CMK (cell line): ENCODE results near the gene PANX2.
"Not testable (repeated sequence)": the region's sequence is repeated elsewhere in the genome, so short reads cannot be mapped to it uniquely, and the experiment has no call there.

Experiments
- DNase-seq: peaks from one replicate; pipeline ENCODE4 v3.0.0-alpha.2; 2010; ENCODE audit warnings: low read depth

Gene PANX2

GRCh38 chr22:50199829-50200460 lies 29.4 kb downstream of the PANX2 start:
- no peak for DNase-seq

- no peak for DNase-seq
Observed at GRCh38 chr22:50200461-50201190, 30.1 kb downstream of the PANX2 start, which contains the start of gene SELENOO. TSS of gene SELENOO (plus strand) at chr22:50201011. CDS start at chr22:50201037, 26 bp downstream.

- DNase-seq = no peak
Observed at GRCh38 chr22:50201191-50202129, 30.9 kb downstream of the PANX2 start.

GRCh38 chr22:50202130-50202666 lies 31.7 kb downstream of the PANX2 start:
- no peak for DNase-seq

GRCh38 chr22:50203288-50203687 lies 32.8 kb downstream of the PANX2 start:
- DNase-seq = no peak

GRCh38 chr22:50204571-50204970 lies 34.0 kb downstream of the PANX2 start:
- DNase-seq = no peak

- not testable (repeated sequence) for DNase-seq
Observed at GRCh38 chr22:50204998-50205397, 34.5 kb downstream of the PANX2 start.

GRCh38 chr22:50205781-50206569 lies 35.4 kb downstream of the PANX2 start:
- no peak for DNase-seq

GRCh38 chr22:50206599-50206998 lies 36.1 kb downstream of the PANX2 start:
- DNase-seq = no peak

GRCh38 chr22:50207383-50208140 lies 37.0 kb downstream of the PANX2 start:
- DNase-seq = no peak

GRCh38 chr22:50208430-50208938 lies 38.0 kb downstream of the PANX2 start:
- DNase-seq = no peak

GRCh38 chr22:50208939-50209892 lies 38.7 kb downstream of the PANX2 start:
- DNase-seq = no peak

GRCh38 chr22:50209893-50210292 lies 39.4 kb downstream of the PANX2 start:
- DNase-seq = no peak

- DNase-seq = no peak
Observed at GRCh38 chr22:50210378-50211139, 40.0 kb downstream of the PANX2 start.

- DNase-seq = no peak
Observed at GRCh38 chr22:50211147-50211546, 40.6 kb downstream of the PANX2 start.

- no peak for DNase-seq
Observed at GRCh38 chr22:50213263-50213662, 42.7 kb downstream of the PANX2 start.

GRCh38 chr22:50215297-50216054 lies 44.9 kb downstream of the PANX2 start:
- no peak for DNase-seq
